H9 (cell line): Measurements from ENCODE around the gene ROR1. TPM values are rescaled to one million over a fixed set of nuclear protein-coding genes. Genes with fewer than 3 reads are reported as not detected.

Experiments
- DNase-seq: peaks from one replicate; pipeline ENCODE4 v3.0.0-alpha.2; 2017
- H2AFZ ChIP-seq: one replicate; pipeline ENCODE4 v1.6.1; 2013; ENCODE audit warnings: mild to moderate bottlenecking, low read length, control low read depth, moderate library complexity
- H2AK5ac ChIP-seq: 2 replicates; pipeline ENCODE4 v1.6.1; 2013; ENCODE audit warnings: low read length, control low read depth, mixed read lengths; ENCODE audit not compliant: insufficient read length
- H2BK120ac ChIP-seq: one replicate; pipeline ENCODE4 v1.6.1; 2013; ENCODE audit warnings: low read depth, mild to moderate bottlenecking, low read length, control low read depth, inconsistent platforms; ENCODE audit not compliant: poor library complexity, severe bottlenecking
- H2BK12ac ChIP-seq: 2 replicates; pipeline ENCODE4 v1.6.1; 2013; ENCODE audit warnings: low read length, control low read depth, mixed read lengths, low read depth; ENCODE audit not compliant: insufficient read length
- H2BK15ac ChIP-seq: 2 replicates; pipeline ENCODE4 v1.6.1; 2013; ENCODE audit warnings: low read depth, low read length, control low read depth
- H2BK20ac ChIP-seq: one replicate; pipeline ENCODE4 v1.6.1; 2013; ENCODE audit warnings: low read depth, mild to moderate bottlenecking, low read length, control low read depth, inconsistent platforms; ENCODE audit not compliant: poor library complexity, severe bottlenecking
- H2BK5ac ChIP-seq: 2 replicates; pipeline ENCODE4 v1.6.1; 2013; ENCODE audit warnings: low read length, control low read depth, mixed read lengths; ENCODE audit not compliant: insufficient read length
- H3K14ac ChIP-seq: 2 replicates; pipeline ENCODE4 v1.6.1; 2013; ENCODE audit warnings: low read length, control low read depth; ENCODE audit not compliant: insufficient read depth
- H3K18ac ChIP-seq: 2 replicates; pipeline ENCODE4 v1.6.1; 2013; ENCODE audit warnings: low read depth, mild to moderate bottlenecking, mixed read lengths, low read length, control low read depth; ENCODE audit not compliant: insufficient read length
- H3K23ac ChIP-seq: 2 replicates; pipeline ENCODE4 v1.6.1; 2013; ENCODE audit warnings: low read length, control low read depth, mixed read lengths, low read depth; ENCODE audit not compliant: insufficient read length
- H3K23me2 ChIP-seq: 2 replicates; pipeline ENCODE4 v1.6.1; 2013; ENCODE audit warnings: low read depth, mild to moderate bottlenecking, mixed read lengths, low read length, control low read depth; ENCODE audit not compliant: insufficient read length, poor library complexity, severe bottlenecking
- H3K27ac ChIP-seq: 2 replicates; pipeline ENCODE4 v1.5.1; 2013; ENCODE audit warnings: low read length, control low read depth, mixed read lengths, low read depth; ENCODE audit not compliant: insufficient read length
- H3K27me3 ChIP-seq: 2 replicates; pipeline ENCODE4 v1.6.1; 2013; ENCODE audit warnings: low read length, control low read depth, inconsistent platforms; ENCODE audit not compliant: insufficient read depth
- H3K4ac ChIP-seq: 2 replicates; pipeline ENCODE4 v1.6.1; 2013; ENCODE audit warnings: low read depth, mild to moderate bottlenecking, control low read depth, inconsistent platforms, low read length, moderate library complexity
- H3K4me1 ChIP-seq: 2 replicates; pipeline ENCODE4 v1.6.1; 2013; ENCODE audit warnings: low read length, control low read depth, inconsistent platforms; ENCODE audit not compliant: insufficient read depth
- H3K4me2 ChIP-seq: 2 replicates; pipeline ENCODE4 v1.6.1; 2013; ENCODE audit warnings: low read length, control low read depth, mixed read lengths; ENCODE audit not compliant: insufficient read length, insufficient read depth
- H3K56ac ChIP-seq: 2 replicates; pipeline ENCODE4 v1.6.1; 2013; ENCODE audit warnings: low read depth, mild to moderate bottlenecking, mixed read lengths, low read length, control low read depth; ENCODE audit not compliant: insufficient read length
- H3K79me1 ChIP-seq: 2 replicates; pipeline ENCODE4 v1.6.1; 2013; ENCODE audit warnings: low read depth, mild to moderate bottlenecking, moderate library complexity, low read length, control low read depth, inconsistent platforms; ENCODE audit not compliant: insufficient read depth, poor library complexity, severe bottlenecking
- H3K79me2 ChIP-seq: 2 replicates; pipeline ENCODE4 v1.6.1; 2013; ENCODE audit warnings: low read length, control low read depth, inconsistent platforms; ENCODE audit not compliant: insufficient read depth
- H3K9ac ChIP-seq: 2 replicates; pipeline ENCODE4 v1.6.1; 2013; ENCODE audit warnings: low read length, control low read depth, mixed read lengths; ENCODE audit not compliant: insufficient read length; ENCODE audit errors: extremely low read depth
- H3K9me3 ChIP-seq: one replicate; pipeline ENCODE4 v1.6.1; 2013; ENCODE audit warnings: low read depth, low read length, inconsistent platforms; ENCODE audit not compliant: control insufficient read depth
- H3T11ph ChIP-seq: one replicate; pipeline ENCODE4 v1.6.1; 2013; ENCODE audit warnings: mild to moderate bottlenecking, low read length, control low read depth, inconsistent platforms
- H4K20me1 ChIP-seq: one replicate; pipeline ENCODE4 v1.6.1; 2013; ENCODE audit not compliant: control insufficient read depth, insufficient read length, insufficient read depth
- H4K5ac ChIP-seq: 2 replicates; pipeline ENCODE4 v1.6.1; 2013; ENCODE audit warnings: low read depth, mild to moderate bottlenecking, mixed read lengths, low read length, control low read depth; ENCODE audit not compliant: insufficient read length
- H4K8ac ChIP-seq: replicated peaks from 2 replicates; pipeline ENCODE4 v1.6.1; 2013; ENCODE audit warnings: low read length, control low read depth, mixed read lengths, low read depth; ENCODE audit not compliant: insufficient read length
- H4K91ac ChIP-seq: 2 replicates; pipeline ENCODE4 v1.6.1; 2013; ENCODE audit warnings: low read depth, mild to moderate bottlenecking, moderate library complexity, mixed read lengths, low read length, control low read depth; ENCODE audit not compliant: insufficient read length
- H3K27ac Mint-ChIP-seq, 3 experiments: 2 replicates in 2 of 3; 3 replicates in 1 of 3; pipeline ENCODE4 v1.8.0; 2020 to 2021; ENCODE audit warnings: mixed read lengths in 3 of 3, mild to moderate bottlenecking in 1 of 3, moderate library complexity in 1 of 3
- H3K27me3 Mint-ChIP-seq: 2 replicates; pipeline ENCODE4 v1.8.0; 2021; ENCODE audit warnings: low read depth, mild to moderate bottlenecking, moderate library complexity, mixed read lengths
- H3K36me3 Mint-ChIP-seq, 3 experiments: 2 replicates in 2 of 3; 3 replicates in 1 of 3; pipeline ENCODE4 v1.8.0; 2020 to 2021; ENCODE audit warnings: low read depth in 3 of 3, mixed read lengths in 3 of 3; ENCODE audit not compliant: insufficient read depth in 1 of 3
- H3K4me1 Mint-ChIP-seq, 2 experiments: 2 replicates each; pipeline ENCODE4 v1.8.0; 2020; ENCODE audit warnings: mixed read lengths in 2 of 2
- H3K4me3 Mint-ChIP-seq, 2 experiments: 2 replicates in 1 of 2; 3 replicates in 1 of 2; pipeline ENCODE4 v1.8.0; 2020 to 2021; ENCODE audit warnings: mild to moderate bottlenecking in 2 of 2, mixed read lengths in 2 of 2, moderate library complexity in 1 of 2
- H3K9me3 Mint-ChIP-seq, 2 experiments: 2 replicates in 1 of 2; 3 replicates in 1 of 2; pipeline ENCODE4 v1.8.0; 2020; ENCODE audit warnings: mild to moderate bottlenecking in 2 of 2, mixed read lengths in 2 of 2, moderate library complexity in 1 of 2
- CTCF ChIP-seq: fragments of 200-600 bp; sonication (generic); conservative IDR thresholded peaks from 3 replicates; pipeline ENCODE4 v1.8.0; 2021; ENCODE audit warnings: antibody characterized with exemption, mild to moderate bottlenecking
- WGBS: extraction: QIAGEN DNeasy Blood & Tissue Kit; methylation state at CpG from one replicate; pipeline ENCODE4 v1.1.7; 2013; ENCODE audit warnings: missing lambda C conversion rate, low lambda C conversion rate, mixed read lengths; ENCODE audit not compliant: insufficient read length; ENCODE audit errors: extremely low coverage; 5-methylcytosine and 5-hydroxymethylcytosine counted together
- total RNA-seq: library from RNA; stranded (reverse); gene quantifications from 2 replicates; pipeline ENCODE4 v1.2.1, GENCODE V29; 2021

Gene ROR1
- total RNA-seq, 1 experiment from 2014 or later = 75.9 TPM

GRCh38 chr1:64147759-64148158 is 373.9 kb downstream of the ROR1 start:
- Histone ChIP-seq H2BK12ac (no peak overlapping the region), H3K18ac (no peak overlapping the region), H3K14ac (no peak overlapping the region), H3K79me1 (no peaks in the 10 kb centered on the region), H2BK5ac (no peak overlapping the region), H4K20me1 (no peaks in the 10 kb centered on the region), H2BK15ac (no peak overlapping the region), H2AFZ (no peak overlapping the region), H3K9me3 (no peaks in the 10 kb centered on the region), H3K9ac (no peak overlapping the region), H3K23ac (no peak overlapping the region), H3K79me2 (no peaks in the 10 kb centered on the region), H3K56ac (no peak overlapping the region), H3K4me2 (no peak overlapping the region), H4K91ac (no peak overlapping the region), H3T11ph (no peak overlapping the region), H3K27me3 (no peaks in the 10 kb centered on the region), H2BK120ac (no peak overlapping the region), H3K23me2 (no peaks in the 10 kb centered on the region), H4K8ac (no peak overlapping the region), H4K5ac (no peak overlapping the region), H2BK20ac (no peak overlapping the region), H3K27ac (no peak overlapping the region), H2AK5ac (no peak overlapping the region), H3K4ac (no peak overlapping the region), H3K4me1 (0 out of 2 replicates have a peak, but pooled peaks cover 2% of the 10 kb centered on the region)
- TF ChIP-seq CTCF = no peak
- no peaks in the 10 kb centered on the region for H3K27me3 Mint-ChIP-seq
- no peaks in the 10 kb centered on the region for H3K9me3 Mint-ChIP-seq
- H3K4me3 Mint-ChIP-seq = no peak overlapping the region
- no peak for DNase-seq
- H3K27ac Mint-ChIP-seq = no peak overlapping the region; a peak in 1 of 7 replicates
- peaks cover 18 to 39% (median 37%) of the 10 kb centered on the region in 3 experiments; a peak in 6 of 7 replicates for H3K36me3 Mint-ChIP-seq
- WGBS = no CpG with 5 or more reads among the region's 1 CpG
- H3K4me1 Mint-ChIP-seq = peaks cover 31 to 33% of the 10 kb centered on the region in 2 experiments
